GM12801 (cell line): ENCODE data around the gene ABCA5.

Source experiments
- TF ChIP-seq, protein P1 (sequence below): IDR thresholded peaks from one replicate; pipeline ENCODE4 v1.5.1; 2011; ENCODE audit warnings: control low read depth; ENCODE audit not compliant: insufficient read length; ENCODE audit errors: extremely low read depth

Gene ABCA5

GRCh38 chr17:69269131-69269998 is 57.6 kb downstream of the ABCA5 start:
- TF ChIP-seq, protein P1, sequence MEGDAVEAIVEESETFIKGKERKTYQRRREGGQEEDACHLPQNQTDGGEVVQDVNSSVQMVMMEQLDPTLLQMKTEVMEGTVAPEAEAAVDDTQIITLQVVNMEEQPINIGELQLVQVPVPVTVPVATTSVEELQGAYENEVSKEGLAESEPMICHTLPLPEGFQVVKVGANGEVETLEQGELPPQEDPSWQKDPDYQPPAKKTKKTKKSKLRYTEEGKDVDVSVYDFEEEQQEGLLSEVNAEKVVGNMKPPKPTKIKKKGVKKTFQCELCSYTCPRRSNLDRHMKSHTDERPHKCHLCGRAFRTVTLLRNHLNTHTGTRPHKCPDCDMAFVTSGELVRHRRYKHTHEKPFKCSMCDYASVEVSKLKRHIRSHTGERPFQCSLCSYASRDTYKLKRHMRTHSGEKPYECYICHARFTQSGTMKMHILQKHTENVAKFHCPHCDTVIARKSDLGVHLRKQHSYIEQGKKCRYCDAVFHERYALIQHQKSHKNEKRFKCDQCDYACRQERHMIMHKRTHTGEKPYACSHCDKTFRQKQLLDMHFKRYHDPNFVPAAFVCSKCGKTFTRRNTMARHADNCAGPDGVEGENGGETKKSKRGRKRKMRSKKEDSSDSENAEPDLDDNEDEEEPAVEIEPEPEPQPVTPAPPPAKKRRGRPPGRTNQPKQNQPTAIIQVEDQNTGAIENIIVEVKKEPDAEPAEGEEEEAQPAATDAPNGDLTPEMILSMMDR: no peak

DNA sequence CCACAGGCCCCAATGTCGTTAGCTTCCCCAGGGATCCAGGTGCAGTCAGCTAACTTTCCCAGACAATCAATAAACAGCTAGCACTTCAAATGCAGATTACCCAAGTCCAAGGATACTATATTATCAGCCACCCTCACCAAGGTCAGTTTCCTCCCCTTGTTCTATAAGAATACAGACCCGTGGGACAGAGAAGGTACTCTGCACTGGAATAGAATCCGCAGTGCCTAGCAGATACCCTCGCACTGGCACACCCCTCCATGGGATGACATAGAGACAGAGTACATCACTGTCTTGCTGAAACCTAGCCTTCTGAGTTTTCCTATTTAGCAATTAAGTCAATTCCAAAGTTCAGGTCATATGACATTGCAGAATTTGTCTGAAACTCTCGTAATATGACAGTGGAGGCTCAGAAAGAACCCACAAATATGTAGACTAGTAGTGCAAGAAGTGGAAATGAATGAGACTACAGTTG is 58.4 kb downstream of the ABCA5 start:
- TF ChIP-seq, protein P1: no peak

DNA sequence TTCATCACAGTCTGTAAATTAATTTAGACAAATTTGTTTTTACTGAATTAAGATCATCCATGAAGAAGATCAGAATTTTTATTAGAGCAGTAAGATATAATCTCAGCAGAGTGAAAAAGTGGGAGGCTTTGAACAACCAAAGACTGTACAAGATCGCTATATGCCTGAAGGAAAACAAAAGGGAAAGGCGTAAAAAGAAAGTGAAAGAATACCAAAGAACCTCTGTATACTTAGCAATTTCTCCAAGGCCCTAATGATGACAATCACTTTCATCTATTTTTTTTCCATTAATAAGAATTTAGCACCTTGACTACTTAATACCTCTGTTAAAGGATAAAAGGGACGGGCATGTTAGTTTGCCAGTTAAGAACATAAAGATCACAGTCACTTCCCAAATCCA is 59.7 kb downstream of the ABCA5 start:
- TF ChIP-seq, protein P1: no peak

DNA sequence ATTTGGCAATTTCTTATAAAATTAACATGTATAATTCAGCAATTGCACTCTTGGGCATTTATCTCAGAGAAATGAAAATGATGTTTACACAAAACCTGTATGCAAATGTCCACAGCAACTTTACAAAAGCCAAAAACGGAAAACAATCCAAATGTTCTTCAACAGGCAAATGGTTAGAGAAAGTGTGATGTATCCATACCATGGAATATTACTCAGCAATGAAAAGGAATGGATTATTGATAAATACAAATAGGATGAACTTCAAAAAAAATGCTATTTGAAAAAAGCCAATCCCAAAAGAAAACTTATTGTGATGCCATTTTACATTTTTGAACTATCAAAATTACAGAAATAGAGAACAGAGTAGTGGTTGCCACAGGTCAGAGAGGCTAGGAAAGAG is 61.1 kb downstream of the ABCA5 start:
- TF ChIP-seq, protein P1: no peak

- TF ChIP-seq, protein P1: no peak
These were observed 72.7 kb downstream of the ABCA5 start for GRCh38 chr17:69254187-69254586.

DNA sequence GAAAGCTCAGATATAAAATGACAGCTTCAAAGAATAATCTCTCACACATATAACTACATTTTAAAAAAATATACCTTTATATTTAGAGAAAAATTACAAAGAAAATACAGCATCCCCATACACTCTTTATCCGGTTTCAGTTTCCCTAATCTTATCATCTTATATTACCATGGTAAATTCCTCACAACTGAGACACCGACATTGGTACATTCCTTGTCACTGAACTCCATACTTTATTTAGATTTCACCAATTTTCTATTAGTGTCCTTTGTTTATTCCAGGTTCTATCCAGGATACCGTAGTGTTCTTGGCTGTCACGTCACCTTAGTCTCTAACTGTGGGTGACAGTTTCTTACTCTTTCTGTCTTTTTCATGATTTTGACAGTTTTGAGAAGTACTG is 76.3 kb downstream of the ABCA5 start:
- TF ChIP-seq, protein P1: no peak

DNA sequence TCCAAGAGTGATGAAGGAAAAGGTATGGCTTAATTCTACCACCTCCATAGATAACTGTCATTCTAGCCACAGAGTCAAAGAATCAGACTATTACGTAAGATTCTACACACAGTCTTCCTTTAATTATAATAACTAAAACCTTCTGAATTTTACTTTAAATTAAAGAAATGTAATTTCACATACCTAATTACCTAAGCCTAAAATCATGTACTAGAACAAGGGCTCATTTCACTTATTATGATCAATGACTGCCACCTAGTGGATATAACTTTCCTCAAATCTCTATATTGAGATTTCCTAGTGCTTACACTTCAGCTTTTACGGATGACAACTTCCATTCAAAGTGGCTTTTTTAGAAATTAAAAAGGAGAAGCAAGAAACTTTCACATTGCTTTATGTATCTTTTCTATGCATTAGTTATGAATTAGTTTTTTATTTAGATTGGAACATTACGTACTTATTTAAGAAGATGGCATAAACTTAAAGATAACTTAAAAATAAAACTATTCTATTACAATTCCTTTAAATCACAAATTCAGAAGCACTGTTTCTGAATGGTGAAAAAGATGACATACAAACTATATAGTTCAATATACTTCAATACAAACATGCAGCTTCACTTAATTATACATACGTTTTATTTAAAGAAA is 80.1 kb downstream of the ABCA5 start:
- TF ChIP-seq, protein P1: no peak
